ENCODE data around the gene HTR1E.

- TF ChIP-seq HDAC6 (IDR thresholded peaks at IDR 0.05; ENCODE audit: low read depth, low read length) = no peak
- TF ChIP-seq POLR2A (conservative IDR thresholded peaks at IDR 0.05) = no peak
- TF ChIP-seq CTCF (IDR thresholded peaks at IDR 0.05 in 2 of 3, conservative IDR thresholded peaks at IDR 0.05 in 1 of 3; ENCODE audit: insufficient read depth in 2 of 3, low read depth in 1 of 3, low read length in 3 of 3) = no peak
- TF ChIP-seq ZNF263 (CRISPR knock-in tag; IDR thresholded peaks at IDR 0.05; ENCODE audit: borderline replicate concordance) = no peak
Observed at GRCh38 chr6:87059943-87060342, 122.6 kb downstream of the HTR1E start.
